OCI-LY3 (cell line): ENCODE measurements around the gene GADD45GIP1.

Experiments used
- H2AFZ ChIP-seq: fragments of 200-600, 300-600 bp; shearing (Covaris generic); 2 replicates; pipeline ENCODE4 v1.6.0; 2014; ENCODE audit warnings: antibody characterized with exemption, low read depth, low read length
- H3K27ac ChIP-seq: fragments of 200-600, 300-600 bp; sonication (generic); 2 replicates; pipeline ENCODE4 v1.5.1; 2014; ENCODE audit warnings: mild to moderate bottlenecking, low read length, moderate library complexity, mixed read lengths
- H3K27me3 ChIP-seq: fragments of 200-600, 300-600 bp; sonication (generic); 2 replicates; pipeline ENCODE4 v1.6.1; 2014; ENCODE audit warnings: low read depth, low read length, mixed read lengths
- H3K36me3 ChIP-seq: fragments of 200-600, 300-600 bp; sonication (generic); replicated peaks from 2 replicates; pipeline ENCODE3; 2014; ENCODE audit warnings: low read depth, low read length, mixed read lengths
- H3K4me1 ChIP-seq: fragments of 300-600, 200-600 bp; sonication (generic); 2 replicates; pipeline ENCODE4 v1.6.1; 2014; ENCODE audit warnings: low read length, mixed read lengths
- H3K4me2 ChIP-seq: fragments of 200-600, 300-600 bp; sonication (generic); 2 replicates; pipeline ENCODE4 v1.6.1; 2014; ENCODE audit warnings: low read length, mixed read lengths
- H3K4me3 ChIP-seq: fragments of 300-600, 200-600 bp; sonication (generic); 2 replicates; pipeline ENCODE4 v1.5.1; 2014; ENCODE audit warnings: antibody characterized with exemption, mild to moderate bottlenecking, low read length, moderate library complexity
- H3K79me2 ChIP-seq: fragments of 300-600, 200-600 bp; shearing (Covaris generic); 2 replicates; pipeline ENCODE4 v1.6.1; 2014; ENCODE audit warnings: mild to moderate bottlenecking, low read length, mixed read lengths
- H3K9ac ChIP-seq: fragments of 300-600, 200-600 bp; shearing (Covaris generic); 2 replicates; pipeline ENCODE4 v1.6.0; 2014; ENCODE audit warnings: mild to moderate bottlenecking, low read length, moderate library complexity
- H3K9me3 ChIP-seq: fragments of 200-600, 300-600 bp; shearing (Covaris generic); 2 replicates; pipeline ENCODE4 v1.6.1; 2014; ENCODE audit warnings: low read length, mixed read lengths; ENCODE audit not compliant: insufficient read depth
- H4K20me1 ChIP-seq: fragments of 200-600, 300-600 bp; sonication (generic); 2 replicates; pipeline ENCODE4 v1.6.1; 2016; ENCODE audit warnings: low read length, mixed read lengths; ENCODE audit not compliant: insufficient read depth
- EZH2phosphoT487 ChIP-seq: fragments of 200-600 bp; shearing (Covaris generic); IDR thresholded peaks from 2 replicates; pipeline ENCODE4 v1.6.1; 2018; ENCODE audit warnings: antibody characterized with exemption, mixed run types, low read depth
- TF ChIP-seq, protein P1 (sequence below): fragments of 200-600, 300-600 bp; sonication (generic); IDR thresholded peaks from 2 replicates; pipeline ENCODE4 v1.5.1; 2014; ENCODE audit warnings: antibody characterized with exemption, low read length, low read depth

The GADD45GIP1 gene

DNA sequence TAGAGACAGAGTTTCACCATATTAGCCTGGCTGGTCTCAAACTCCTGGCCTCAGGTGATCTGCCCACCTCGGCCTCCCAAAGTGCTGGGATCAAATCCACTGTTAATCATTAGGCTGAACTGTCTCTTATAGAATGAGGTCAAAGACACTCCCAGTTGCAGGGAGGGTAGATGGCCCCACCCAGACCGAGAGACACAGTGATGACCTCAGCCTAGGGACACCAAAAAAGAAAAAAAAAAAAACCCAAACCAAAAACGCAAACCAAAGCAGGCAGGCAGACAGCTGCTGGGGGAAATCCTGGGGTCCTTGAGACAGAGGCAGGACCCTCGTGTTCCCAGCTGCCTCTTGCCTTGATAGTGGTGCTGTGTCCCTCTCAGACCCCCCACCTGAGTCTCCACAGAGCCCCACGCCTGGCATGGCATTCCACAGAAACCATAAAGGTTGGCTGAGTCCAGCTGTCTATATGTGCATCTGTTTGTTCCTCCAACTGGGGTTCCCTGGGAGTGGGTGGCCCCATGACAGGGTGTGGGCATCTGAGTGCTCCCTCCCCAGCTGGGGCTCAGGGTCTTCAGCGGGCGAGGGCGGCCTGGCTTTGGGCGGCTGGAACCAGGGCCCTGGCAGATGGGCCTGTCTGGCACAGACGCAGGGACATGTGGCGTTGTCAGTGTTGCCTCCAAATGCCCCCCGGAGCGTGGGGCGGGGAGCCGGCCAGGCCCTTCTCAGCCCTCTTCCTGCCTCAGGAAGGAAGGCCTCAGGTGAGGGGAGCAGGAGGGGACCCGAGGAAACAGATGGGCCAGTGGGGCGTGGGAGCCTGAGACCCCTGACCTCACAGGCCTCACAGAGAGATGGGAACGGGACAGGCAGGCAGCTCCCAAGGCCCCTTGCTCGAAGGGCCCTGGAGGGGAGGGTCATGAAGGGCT is 17.5 kb upstream of the GADD45GIP1 start:
- Histone ChIP-seq H3K36me3 (no peaks in the 10 kb centered on the region), H2AFZ (peak overlapping the region; percentile 43; the same call in 1 of the 2 replicates), H3K4me3 (no peak overlapping the region), H3K27ac (no peak overlapping the region), H3K4me1 (peaks cover 15% of the 10 kb centered on the region), H4K20me1 (no peaks in the 10 kb centered on the region), H3K79me2 (no peaks in the 10 kb centered on the region), H3K27me3 (peaks cover 6% of the 10 kb centered on the region; the same call in 1 of the 2 replicates), H3K9ac (no peak overlapping the region; the same call in 1 of the 2 replicates), H3K9me3 (no peaks in the 10 kb centered on the region), H3K4me2 (peak overlapping the region; percentile 41)
- no peak for TF ChIP-seq EZH2phosphoT487
- TF ChIP-seq, protein P1, sequence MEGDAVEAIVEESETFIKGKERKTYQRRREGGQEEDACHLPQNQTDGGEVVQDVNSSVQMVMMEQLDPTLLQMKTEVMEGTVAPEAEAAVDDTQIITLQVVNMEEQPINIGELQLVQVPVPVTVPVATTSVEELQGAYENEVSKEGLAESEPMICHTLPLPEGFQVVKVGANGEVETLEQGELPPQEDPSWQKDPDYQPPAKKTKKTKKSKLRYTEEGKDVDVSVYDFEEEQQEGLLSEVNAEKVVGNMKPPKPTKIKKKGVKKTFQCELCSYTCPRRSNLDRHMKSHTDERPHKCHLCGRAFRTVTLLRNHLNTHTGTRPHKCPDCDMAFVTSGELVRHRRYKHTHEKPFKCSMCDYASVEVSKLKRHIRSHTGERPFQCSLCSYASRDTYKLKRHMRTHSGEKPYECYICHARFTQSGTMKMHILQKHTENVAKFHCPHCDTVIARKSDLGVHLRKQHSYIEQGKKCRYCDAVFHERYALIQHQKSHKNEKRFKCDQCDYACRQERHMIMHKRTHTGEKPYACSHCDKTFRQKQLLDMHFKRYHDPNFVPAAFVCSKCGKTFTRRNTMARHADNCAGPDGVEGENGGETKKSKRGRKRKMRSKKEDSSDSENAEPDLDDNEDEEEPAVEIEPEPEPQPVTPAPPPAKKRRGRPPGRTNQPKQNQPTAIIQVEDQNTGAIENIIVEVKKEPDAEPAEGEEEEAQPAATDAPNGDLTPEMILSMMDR: no peak

DNA sequence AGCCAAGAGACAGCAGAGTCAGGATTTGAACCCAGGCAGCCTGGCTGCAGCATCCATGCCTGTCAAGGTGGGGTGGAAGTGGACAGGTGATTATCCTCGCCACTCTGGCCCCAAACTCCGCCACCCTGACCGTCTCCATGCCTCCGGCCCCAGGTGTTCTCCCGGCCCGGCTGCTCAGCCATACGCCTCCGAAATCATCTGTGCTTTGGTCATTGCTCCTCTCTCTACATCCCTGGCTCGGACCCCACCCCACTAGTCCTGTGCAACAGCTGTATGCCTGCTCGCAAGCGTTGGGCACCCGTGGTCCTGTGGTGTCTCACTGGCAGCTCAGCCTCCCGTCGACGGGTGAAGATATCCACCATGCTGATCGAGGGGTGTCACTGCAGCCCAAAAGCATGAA is 16.2 kb upstream of the GADD45GIP1 start:
- Histone ChIP-seq H3K27ac (no peak overlapping the region), H3K4me1 (peaks cover 15% of the 10 kb centered on the region), H4K20me1 (no peaks in the 10 kb centered on the region), H3K4me3 (no peak overlapping the region), H3K9me3 (no peaks in the 10 kb centered on the region), H3K4me2 (no peak overlapping the region), H2AFZ (no peak overlapping the region), H3K27me3 (peaks cover 6% of the 10 kb centered on the region; the same call in 1 of the 2 replicates), H3K9ac (no peak overlapping the region), H3K79me2 (no peaks in the 10 kb centered on the region), H3K36me3 (no peaks in the 10 kb centered on the region)
- TF ChIP-seq, protein P1: no peak
- no peak for TF ChIP-seq EZH2phosphoT487

DNA sequence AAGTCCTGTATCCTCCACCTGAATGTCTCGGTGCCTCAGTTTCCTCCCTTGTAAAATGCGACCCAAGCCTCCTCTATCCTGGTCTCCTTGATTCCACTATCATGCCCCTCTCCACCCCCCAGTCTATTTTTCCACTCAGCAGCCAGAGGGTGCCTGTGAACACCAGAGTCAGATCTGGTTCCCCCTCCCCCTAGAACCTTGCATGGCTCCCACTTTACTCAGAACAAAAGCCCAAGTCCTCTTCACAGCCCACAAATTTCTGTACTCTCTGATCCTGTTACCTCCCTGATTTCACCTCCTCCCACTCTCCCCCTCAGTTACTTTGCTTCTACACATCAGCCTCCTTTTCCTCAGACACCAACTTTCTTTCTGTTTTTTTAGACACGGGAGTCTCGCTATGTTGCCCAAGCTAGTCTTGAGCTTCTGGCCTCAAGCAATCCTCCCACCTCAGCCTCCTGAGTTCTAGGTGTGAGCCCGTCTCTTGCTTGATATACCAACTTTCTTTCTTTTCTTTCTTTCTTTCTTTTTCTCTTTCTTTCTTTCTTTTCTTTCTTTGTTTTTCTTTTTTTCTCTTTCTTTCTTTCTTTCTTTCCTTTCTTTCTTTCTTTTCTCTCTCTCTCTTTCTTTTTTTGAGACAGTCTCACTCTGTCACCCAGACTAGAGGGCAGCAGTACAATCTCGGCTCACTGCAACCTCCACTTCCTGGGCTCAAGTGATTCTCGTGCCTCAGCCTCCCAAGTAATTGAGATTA is 13.2 kb upstream of the GADD45GIP1 start:
- TF ChIP-seq, protein P1: no peak
- TF ChIP-seq EZH2phosphoT487: no peak
- no peaks in the 10 kb centered on the region for H3K79me2 ChIP-seq
- peaks cover 15% of the 10 kb centered on the region for H3K4me1 ChIP-seq
- no peak overlapping the region for H2AFZ ChIP-seq
- H3K4me2 ChIP-seq: no peak overlapping the region
- H3K4me3 ChIP-seq: no peak overlapping the region
- no peak overlapping the region for H3K9ac ChIP-seq
- no peak overlapping the region for H3K27ac ChIP-seq
- H3K9me3 ChIP-seq: no peaks in the 10 kb centered on the region
- H3K36me3 ChIP-seq: no peaks in the 10 kb centered on the region
- peaks cover 6% of the 10 kb centered on the region; the same call in 1 of the 2 replicates for H3K27me3 ChIP-seq
- no peaks in the 10 kb centered on the region for H4K20me1 ChIP-seq
